Small intestine (tissue), 7 donors: ENCODE results near the gene PTPRCAP. TPM values are rescaled to one million over a fixed set of nuclear protein-coding genes. Genes with fewer than 3 reads are reported as not detected.

Experiments
- DNase-seq, 2 donors: peaks; one replicate each; pipeline versions ENCODE4 v3.0.0 to v3.0.0-alpha.2; 2013
- FAIRE-seq: peaks from 2 replicates; lab custom pipeline; 2012; peaks lifted over from hg19 to GRCh38; lab: Jason Lieb, UNC
- H3K27ac ChIP-seq, 3 donors: one replicate each; pipeline ENCODE4 v1.5.1; 2013; ENCODE audit warnings: low read length in 2 of 3, mild to moderate bottlenecking in 2 of 3, control low read depth in 1 of 3, inconsistent platforms in 1 of 3, low read depth in 1 of 3, moderate library complexity in 1 of 3
- H3K27me3 ChIP-seq, 3 donors: one replicate each; pipeline ENCODE4 v1.6.1; 2013; ENCODE audit warnings: low read length in 3 of 3, inconsistent platforms in 1 of 3; ENCODE audit not compliant: control insufficient read depth in 3 of 3, insufficient read depth in 3 of 3
- H3K36me3 ChIP-seq, 3 donors: one replicate each; pipeline ENCODE4 v1.6.1; 2013; ENCODE audit warnings: low read length in 3 of 3, inconsistent platforms in 1 of 3, low read depth in 1 of 3, mild to moderate bottlenecking in 1 of 3, moderate library complexity in 1 of 3; ENCODE audit not compliant: control insufficient read depth in 3 of 3, insufficient read depth in 2 of 3
- H3K4me1 ChIP-seq, 3 donors: one replicate each; pipeline ENCODE4 v1.6.1; 2013; ENCODE audit warnings: low read length in 2 of 3, inconsistent platforms in 1 of 3, low read depth in 1 of 3, mild to moderate bottlenecking in 1 of 3, moderate library complexity in 1 of 3; ENCODE audit not compliant: control insufficient read depth in 3 of 3, insufficient read depth in 2 of 3
- H3K4me3 ChIP-seq, 3 donors: one replicate each; pipeline ENCODE4 v1.5.1; 2013; ENCODE audit warnings: low read length in 3 of 3, control low read depth in 1 of 3, inconsistent platforms in 1 of 3, low read depth in 1 of 3, mild to moderate bottlenecking in 1 of 3, moderate library complexity in 1 of 3
- H3K9me3 ChIP-seq, 2 donors: one replicate each; pipeline ENCODE4 v1.6.1; 2013; ENCODE audit warnings: low read depth in 1 of 2, low read length in 1 of 2; ENCODE audit not compliant: control insufficient read depth in 2 of 2, insufficient read depth in 1 of 2
- WGBS, 3 donors: extraction: QIAGEN DNeasy Blood & Tissue Kit; methylation state at CpG; one replicate each; pipeline ENCODE4 v1.1.7; 2013; 5-methylcytosine and 5-hydroxymethylcytosine counted together
- polyA plus RNA-seq, 4 donors: library from polyadenylated mRNA; stranded (reverse) in 3 of 4; unstranded in 1 of 4; fragments of 200-250 nt in 3 of 4; fragments of 120-200 nt in 1 of 4; gene quantifications; one replicate each; pipeline versions ENCODE4 v1.2.1 to v1.2.3, GENCODE V29; 2013
- donor health status: healthy with polysubstance abuse.
- donor health status: control.
- donor health status: control.
- donor health status: Bipolar disorder and iron deficiency.
- donor health status: healthy.

Gene PTPRCAP
- polyA plus RNA-seq, 4 donors: 7.5 to 34.6 (median 15.9) TPM

DNA sequence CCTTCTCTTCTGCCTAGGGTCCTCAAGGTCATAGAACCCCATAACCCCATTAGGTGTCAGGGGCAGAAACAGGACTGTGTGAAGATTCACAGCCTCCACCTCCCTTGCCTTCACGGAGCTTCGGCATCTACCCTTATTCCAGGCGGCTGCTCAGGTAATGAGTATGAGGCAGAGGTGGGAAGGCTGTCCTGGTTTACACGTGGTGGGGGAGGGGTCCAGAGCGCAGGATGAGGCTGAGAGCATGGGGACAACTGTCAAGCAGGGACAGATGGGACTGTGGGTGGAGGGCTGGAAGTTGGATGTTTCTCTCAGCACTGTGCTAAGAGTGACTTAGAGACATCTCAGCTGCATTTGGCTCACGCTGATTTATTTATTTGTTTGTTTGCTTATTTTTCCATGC lies 50.0 kb downstream of the PTPRCAP start:
- H3K4me1 ChIP-seq: peaks cover 0 to 9% (median 0%) of the 10 kb centered on the region in 3 donors

DNA sequence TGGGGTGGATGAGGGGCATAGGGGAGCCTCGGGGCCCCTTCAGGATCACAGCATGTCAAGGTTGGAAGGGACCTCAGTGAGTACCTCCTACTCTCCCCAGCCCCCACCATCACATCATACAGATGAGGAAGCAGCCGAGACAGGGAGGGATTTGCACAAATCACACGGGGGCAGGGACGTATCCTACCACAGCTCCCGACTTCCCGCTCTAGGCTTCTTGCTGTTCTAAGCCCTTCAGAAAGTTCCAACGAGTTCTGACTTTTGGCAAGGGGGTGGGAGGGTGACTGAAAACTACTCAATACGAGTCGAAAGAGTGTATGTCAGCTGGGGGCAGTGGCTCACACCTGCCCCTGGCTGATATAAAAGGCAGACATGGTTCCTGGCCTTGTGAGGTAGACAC lies 50.4 kb downstream of the PTPRCAP start:
- Histone ChIP-seq H3K9me3 (no peaks in the 10 kb centered on the region), H3K4me1 (peaks cover 0 to 11% (median 0%) of the 10 kb centered on the region in 3 donors), H3K27ac (no peak overlapping the region), H3K27me3 (no peaks in the 10 kb centered on the region), H3K4me3 (no peak overlapping the region), H3K36me3 (peaks cover 0 to 4% (median 0%) of the 10 kb centered on the region in 3 donors)
- no peak for DNase-seq
- no peak for FAIRE-seq
- WGBS, 3 donors: 34 to 50% (median 43%) methylated on average over 9 of the region's 9 CpGs

More for the DNA sequence above, 50.0 kb downstream of the PTPRCAP start:
- no peak overlapping the region for H3K4me3 ChIP-seq
- H3K36me3 ChIP-seq: peaks cover 0 to 5% (median 0%) of the 10 kb centered on the region in 3 donors
- DNase-seq (no peak), FAIRE-seq (no peak)
- no peaks in the 10 kb centered on the region for H3K9me3 ChIP-seq
- 59 to 72% (median 66%) methylated on average over 6 of the region's 6 CpGs for WGBS, 3 donors
- no peaks in the 10 kb centered on the region for H3K27me3 ChIP-seq
- H3K27ac ChIP-seq: no peak overlapping the region

Other genes starting within 250 kb of the PTPRCAP start
- 100 to 1,000 TPM in 2 of 4 donors, 10 to 100 TPM in 2; 78.3 to 153 (median 102) TPM for gene GRK2, start 171.2 kb downstream of the PTPRCAP start, polyA plus RNA-seq
- gene ANKRD13D, start 148.4 kb downstream of the PTPRCAP start, polyA plus RNA-seq: 10 to 100 TPM in 3 of 4 donors, 1 to 10 TPM in 1; 7.8 to 26.0 (median 20.1) TPM
- 10 to 100 TPM; 27.5 to 55.2 (median 32.7) TPM for gene SSH3, start 134.2 kb downstream of the PTPRCAP start, polyA plus RNA-seq
- 100 to 1,000 TPM; 137 to 492 (median 310) TPM for gene POLD4, start 84.1 kb downstream of the PTPRCAP start, polyA plus RNA-seq
- gene CLCF1, start 64.1 kb downstream of the PTPRCAP start, polyA plus RNA-seq: 1 to 10 TPM in 3 of 4 donors, not detected in 1; 1.4 to 6.3 (median 3.0) TPM
- gene RAD9A, start 45.7 kb downstream of the PTPRCAP start, polyA plus RNA-seq: 10 to 100 TPM; 19.5 to 88.3 (median 40.7) TPM
- 100 to 1,000 TPM; 123 to 211 (median 187) TPM for gene PPP1CA, start 35.8 kb downstream of the PTPRCAP start, polyA plus RNA-seq
- gene TBC1D10C, start 33.6 kb downstream of the PTPRCAP start, polyA plus RNA-seq: 10 to 100 TPM in 1 of 4 donors, 1 to 10 TPM in 3; 2.5 to 18.1 (median 4.1) TPM
- under 1 TPM in 2 of 4 donors, not detected in 2; 0.40 to 0.84 TPM for gene CARNS1, start 22.0 kb downstream of the PTPRCAP start, polyA plus RNA-seq
- gene RPS6KB2, start 9.2 kb downstream of the PTPRCAP start, polyA plus RNA-seq: 10 to 100 TPM; 39.0 to 88.1 (median 74.3) TPM
- gene CORO1B, start 5.8 kb upstream of the PTPRCAP start, polyA plus RNA-seq: 100 to 1,000 TPM; 106 to 208 (median 133) TPM
- under 1 TPM in 1 of 4 donors, not detected in 3; 0.04 TPM for gene GPR152, start 15.0 kb upstream of the PTPRCAP start, polyA plus RNA-seq
- 1 to 10 TPM in 1 of 4 donors, under 1 TPM in 2, not detected in 1; 0.27 to 1.1 (median 0.41) TPM for gene CABP4, start 17.7 kb upstream of the PTPRCAP start, polyA plus RNA-seq
- gene TMEM134, start 31.6 kb upstream of the PTPRCAP start, polyA plus RNA-seq: 100 to 1,000 TPM in 1 of 4 donors, 10 to 100 TPM in 3; 70.3 to 119 (median 71.2) TPM
- 100 to 1,000 TPM in 1 of 4 donors, 10 to 100 TPM in 3; 45.7 to 102 (median 79.6) TPM for gene AIP, start 45.3 kb upstream of the PTPRCAP start, polyA plus RNA-seq
- 10 to 100 TPM; 31.2 to 42.1 (median 35.9) TPM for gene PITPNM1, start 67.7 kb upstream of the PTPRCAP start, polyA plus RNA-seq
- 100 to 1,000 TPM in 2 of 4 donors, 10 to 100 TPM in 2; 80.0 to 108 (median 97.5) TPM for gene CDK2AP2, start 70.5 kb upstream of the PTPRCAP start, polyA plus RNA-seq
- not detected for gene CABP2, start 85.8 kb upstream of the PTPRCAP start, polyA plus RNA-seq
- 1,000 to 10,000 TPM in 2 of 4 donors, 100 to 1,000 TPM in 2; 714 to 1,471 (median 1,003) TPM for gene GSTP1, start 146.1 kb upstream of the PTPRCAP start, polyA plus RNA-seq
- gene NDUFV1, start 169.3 kb upstream of the PTPRCAP start, polyA plus RNA-seq: 100 to 1,000 TPM; 170 to 361 (median 249) TPM
- gene NUDT8, start 192.3 kb upstream of the PTPRCAP start, polyA plus RNA-seq: 10 to 100 TPM; 11.7 to 67.1 (median 45.7) TPM
- gene TBX10, start 202.1 kb upstream of the PTPRCAP start, polyA plus RNA-seq: 10 to 100 TPM in 3 of 4 donors, 1 to 10 TPM in 1; 4.3 to 69.4 (median 27.9) TPM
- gene ACY3, start 213.0 kb upstream of the PTPRCAP start, polyA plus RNA-seq: 100 to 1,000 TPM in 2 of 4 donors, 10 to 100 TPM in 2; 36.6 to 271 (median 125) TPM
- gene ALDH3B2, start 236.9 kb upstream of the PTPRCAP start, polyA plus RNA-seq: under 1 TPM in 2 of 4 donors, not detected in 2; 0.03 to 0.12 TPM